Mammary epithelial cell (primary cell): ENCODE results near the gene FUT9.

ENCODE experiments used
- CTCF ChIP-seq, 2 donors: IDR thresholded peaks in 1 of 2; conservative IDR thresholded peaks in 1 of 2; 2 replicates each; pipeline ENCODE4 v1.5.1; 2011 to 2012; ENCODE audit warnings: inconsistent platforms in 2 of 2, low read length in 2 of 2, mild to moderate bottlenecking in 2 of 2, control low read depth in 1 of 2, low read depth in 1 of 2; ENCODE audit not compliant: insufficient read depth in 1 of 2; ENCODE audit errors: extremely low read depth in 1 of 2
- EZH2 ChIP-seq: IDR thresholded peaks from 2 replicates; pipeline ENCODE4 v1.6.1; 2012; ENCODE audit warnings: low read length, inconsistent platforms, borderline replicate concordance

- TF ChIP-seq EZH2 (no peak), CTCF (conservative IDR thresholded peaks at IDR 0.05 in 1 of 2, IDR thresholded peaks at IDR 0.05 in 1 of 2; ENCODE audit: extremely low read depth in 1 of 2, insufficient read depth in 1 of 2, low read depth in 1 of 2, low read length in 2 of 2) (no peak)
Measured at GRCh38 chr6:96202571-96202970, 186.8 kb downstream of the FUT9 start.
